ENCODE results near the gene IDH3G.
"Not testable (repeated sequence)": the region's sequence is repeated elsewhere in the genome, so short reads cannot be mapped to it uniquely, and the experiment has no call there.

IDH3G gene

GRCh38 chrX:153746991-153747390 is 47.2 kb downstream of the IDH3G start:
- DNase-seq, result not testable (repeated sequence)

- DNase-seq, result no peak
Measured at GRCh38 chrX:153746359-153746758, 47.8 kb downstream of the IDH3G start.

- not testable (repeated sequence) for DNase-seq
Measured at GRCh38 chrX:153745067-153745433, 49.1 kb downstream of the IDH3G start.

GRCh38 chrX:153744210-153745066 is 49.7 kb downstream of the IDH3G start:
- DNase-seq, result no peak

DNA sequence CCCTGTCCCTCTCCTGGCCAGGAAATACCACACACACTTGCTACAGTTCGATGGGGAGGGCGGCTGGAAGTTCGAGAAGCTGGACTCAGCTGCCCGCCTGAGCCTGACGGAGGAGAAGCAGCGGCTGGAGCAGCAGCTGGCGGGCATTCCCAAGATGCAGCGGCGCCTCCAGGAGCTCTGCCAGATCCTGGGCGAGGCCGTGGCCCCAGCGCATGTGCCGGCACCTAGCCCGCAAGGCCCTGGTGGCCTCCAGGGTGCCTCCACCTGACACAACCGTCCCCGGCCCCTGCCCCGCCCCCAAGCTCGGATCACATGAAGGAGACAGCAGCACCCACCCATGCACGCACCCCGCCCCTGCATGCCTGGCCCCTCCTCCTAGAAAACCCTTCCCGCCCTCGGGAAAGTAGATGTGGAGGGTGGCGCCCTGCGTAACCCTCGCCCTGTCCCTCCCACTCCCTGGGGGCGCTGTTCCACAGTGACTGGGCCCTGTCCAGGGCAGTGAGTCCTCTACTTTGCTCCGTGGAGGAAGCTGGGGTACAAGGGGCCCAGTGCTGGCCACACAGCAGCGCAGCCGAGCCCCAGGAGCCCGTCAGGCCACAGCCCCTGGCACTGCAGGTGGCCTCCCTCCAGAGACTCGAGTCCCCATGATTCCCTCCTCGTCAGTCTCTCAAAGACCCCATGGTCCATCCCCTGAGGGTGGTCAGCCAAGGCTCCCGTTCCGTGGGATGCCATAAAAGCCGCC is 50.5 kb downstream of the IDH3G start:
- DNase-seq, result not testable (repeated sequence)

DNA sequence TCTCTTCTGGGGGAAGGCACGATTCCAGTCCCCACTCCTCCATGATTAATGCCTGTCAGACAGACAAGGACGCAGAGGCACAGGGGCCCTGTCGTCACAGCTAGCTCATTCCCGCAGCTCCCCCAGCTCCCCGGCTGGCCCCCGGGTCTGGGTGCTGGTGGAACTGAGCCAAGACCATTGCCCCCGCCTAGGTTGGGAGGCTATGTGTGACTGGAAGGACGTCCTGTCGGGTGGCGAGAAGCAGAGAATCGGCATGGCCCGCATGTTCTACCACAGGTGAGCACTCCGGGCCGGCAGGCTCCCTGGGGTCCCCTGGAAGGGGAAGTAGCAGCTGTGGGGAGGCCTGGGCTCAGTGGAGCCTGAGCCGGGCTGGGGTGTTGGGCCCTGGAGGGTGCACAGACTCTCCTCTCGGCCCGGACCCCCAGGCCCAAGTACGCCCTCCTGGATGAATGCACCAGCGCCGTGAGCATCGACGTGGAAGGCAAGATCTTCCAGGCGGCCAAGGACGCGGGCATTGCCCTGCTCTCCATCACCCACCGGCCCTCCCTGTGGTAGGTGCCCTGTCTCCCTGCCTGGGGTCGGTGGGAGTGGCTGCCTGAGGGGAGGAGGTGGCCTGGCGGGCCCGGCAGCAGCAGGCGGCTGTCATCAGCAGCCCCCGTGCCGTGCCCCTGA is 51.2 kb downstream of the IDH3G start:
- DNase-seq, result not testable (repeated sequence)

- not testable (repeated sequence) for DNase-seq
Measured at GRCh38 chrX:153742111-153742510, 52.1 kb downstream of the IDH3G start.

- DNase-seq, result no peak
Measured at GRCh38 chrX:153741446-153741845, 52.7 kb downstream of the IDH3G start.

GRCh38 chrX:153740631-153741222 is 53.4 kb downstream of the IDH3G start:
- no peak for DNase-seq

DNA sequence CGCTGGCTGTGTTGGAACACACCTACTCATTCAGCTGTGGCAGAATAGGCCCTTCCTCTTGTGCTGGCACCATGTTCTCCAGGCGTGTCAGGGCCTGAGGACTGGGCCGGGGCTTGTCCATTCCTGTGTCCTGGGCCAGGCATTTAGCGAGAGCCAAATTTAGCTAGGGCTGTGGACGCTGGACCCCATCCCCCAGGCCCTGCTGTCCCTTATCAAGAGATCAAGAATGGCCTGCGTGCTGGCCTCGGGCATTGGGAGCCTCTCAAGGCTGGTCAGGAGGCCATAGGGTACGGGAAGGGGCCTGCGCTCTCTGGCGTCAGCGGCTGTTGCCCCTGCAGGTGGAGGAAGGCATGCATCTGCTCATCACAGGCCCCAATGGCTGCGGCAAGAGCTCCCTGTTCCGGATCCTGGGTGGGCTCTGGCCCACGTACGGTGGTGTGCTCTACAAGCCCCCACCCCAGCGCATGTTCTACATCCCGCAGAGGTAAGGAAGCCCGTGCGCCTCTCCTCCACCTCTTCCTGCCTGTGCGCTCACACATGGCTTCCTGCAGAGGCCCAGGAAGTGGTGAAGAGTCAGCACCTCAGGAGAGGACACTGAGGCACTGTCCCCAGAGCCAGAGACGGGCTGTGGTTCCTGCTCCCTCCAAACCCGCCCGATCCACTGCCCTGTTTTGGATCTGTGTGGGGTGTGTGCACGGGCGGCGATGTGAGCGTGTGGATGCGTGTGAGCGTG is 54.3 kb downstream of the IDH3G start:
- no peak for DNase-seq

DNA sequence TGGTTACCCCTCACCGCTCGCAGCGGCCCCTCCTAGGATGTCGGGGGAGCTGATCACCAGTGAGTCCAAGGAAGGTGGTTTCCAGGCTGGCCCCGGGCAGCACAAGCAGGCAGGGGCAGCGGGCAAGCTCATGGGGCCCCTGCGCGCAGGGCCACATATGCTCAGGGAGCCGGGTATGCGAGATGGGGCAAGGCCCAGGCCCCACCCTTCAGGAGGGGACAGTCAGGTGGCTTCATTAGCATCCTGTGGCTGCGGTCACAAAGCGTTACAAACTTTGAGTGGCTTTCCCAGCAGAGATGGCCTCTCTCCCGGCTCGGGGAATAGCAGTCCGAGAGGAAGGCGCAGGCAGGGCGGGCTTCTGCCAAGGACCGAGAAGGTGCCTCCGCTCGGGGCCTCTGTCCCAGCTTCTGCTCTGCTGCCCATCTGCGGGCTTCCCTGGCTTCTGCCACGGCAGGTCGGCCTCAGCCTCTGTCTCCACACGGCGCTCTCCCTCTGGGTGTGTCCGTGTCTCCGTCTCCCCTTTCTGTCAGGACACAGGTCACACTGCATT is 56.0 kb downstream of the IDH3G start:
- DNase-seq, result no peak

GRCh38 chrX:153736871-153737441 is 57.2 kb downstream of the IDH3G start:
- DNase-seq, result no peak

DNA sequence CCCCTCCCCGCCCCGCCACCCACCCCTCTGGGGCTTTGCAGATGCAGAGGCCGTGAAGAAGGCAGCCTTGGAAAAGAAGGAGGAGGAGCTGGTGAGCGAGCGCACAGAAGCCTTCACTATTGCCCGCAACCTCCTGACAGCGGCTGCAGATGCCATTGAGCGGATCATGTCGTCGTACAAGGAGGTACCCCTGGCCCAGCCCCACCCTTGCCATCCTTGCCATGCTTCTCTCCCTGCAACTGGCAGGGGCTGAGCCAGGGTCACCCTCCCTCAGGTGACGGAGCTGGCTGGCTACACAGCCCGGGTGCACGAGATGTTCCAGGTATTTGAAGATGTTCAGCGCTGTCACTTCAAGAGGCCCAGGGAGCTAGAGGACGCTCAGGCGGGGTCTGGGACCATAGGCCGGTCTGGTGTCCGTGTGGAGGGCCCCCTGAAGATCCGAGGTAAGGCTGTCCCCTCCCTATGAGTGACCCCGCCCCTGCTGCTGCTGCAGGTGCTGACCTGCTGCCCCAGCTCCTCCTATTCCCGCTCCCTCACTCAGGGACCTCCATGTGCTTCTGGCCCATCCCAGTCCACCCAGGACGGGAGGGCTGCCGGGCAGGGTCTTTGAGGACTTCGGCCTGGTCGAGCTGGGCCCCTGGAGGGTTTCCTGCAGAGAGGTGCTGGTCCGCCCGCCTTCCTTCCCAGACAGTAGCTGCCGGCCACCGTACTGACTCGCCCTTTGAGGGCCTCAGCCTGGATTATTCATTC is 57.9 kb downstream of the IDH3G start:
- DNase-seq, result no peak
